WERI-Rb-1 (cell line): ENCODE data around the gene MYO5C.

Source experiments
- DNase-seq: peaks from one replicate; pipeline ENCODE4 v3.0.0-alpha.2; 2020
- H3K27ac ChIP-seq: fragments of 250-450 bp; sonication (Bioruptor Pico); 2 replicates; pipeline ENCODE4 v1.5.1; 2020; ENCODE audit warnings: mild to moderate bottlenecking, moderate library complexity
- H3K27me3 ChIP-seq: fragments of 250-450 bp; sonication (Bioruptor Pico); 2 replicates; pipeline ENCODE4 v1.5.1; 2021; ENCODE audit warnings: mild to moderate bottlenecking, low read depth, moderate library complexity; ENCODE audit not compliant: insufficient read depth, severe bottlenecking
- H3K36me3 ChIP-seq: fragments of 250-450 bp; sonication (Bioruptor Pico); 2 replicates; pipeline ENCODE4 v1.5.1; 2020; ENCODE audit warnings: mild to moderate bottlenecking, moderate library complexity
- H3K4me3 ChIP-seq: 2 replicates; pipeline ENCODE4 v1.5.1; 2011; ENCODE audit warnings: low read depth, mild to moderate bottlenecking, control low read depth, low read length
- H3K9me3 ChIP-seq: fragments of 250-450 bp; sonication (Bioruptor Pico); 2 replicates; pipeline ENCODE4 v1.5.1; 2021; ENCODE audit warnings: mild to moderate bottlenecking, moderate library complexity; ENCODE audit not compliant: severe bottlenecking
- TF ChIP-seq, protein P1 (sequence below): IDR thresholded peaks from 2 replicates; pipeline ENCODE4 v1.5.1; 2011; ENCODE audit warnings: low read depth, mild to moderate bottlenecking, control low read depth, inconsistent platforms, low read length

MYO5C gene

GRCh38 chr15:52208306-52208946, 87.2 kb downstream of the MYO5C start:
- Histone ChIP-seq H3K27me3 (no peaks in the 10 kb centered on the region), H3K27ac (no peak overlapping the region), H3K4me3 (no peak overlapping the region), H3K9me3 (no peaks in the 10 kb centered on the region), H3K36me3 (peaks cover 11% of the 10 kb centered on the region)
- TF ChIP-seq, protein P1, sequence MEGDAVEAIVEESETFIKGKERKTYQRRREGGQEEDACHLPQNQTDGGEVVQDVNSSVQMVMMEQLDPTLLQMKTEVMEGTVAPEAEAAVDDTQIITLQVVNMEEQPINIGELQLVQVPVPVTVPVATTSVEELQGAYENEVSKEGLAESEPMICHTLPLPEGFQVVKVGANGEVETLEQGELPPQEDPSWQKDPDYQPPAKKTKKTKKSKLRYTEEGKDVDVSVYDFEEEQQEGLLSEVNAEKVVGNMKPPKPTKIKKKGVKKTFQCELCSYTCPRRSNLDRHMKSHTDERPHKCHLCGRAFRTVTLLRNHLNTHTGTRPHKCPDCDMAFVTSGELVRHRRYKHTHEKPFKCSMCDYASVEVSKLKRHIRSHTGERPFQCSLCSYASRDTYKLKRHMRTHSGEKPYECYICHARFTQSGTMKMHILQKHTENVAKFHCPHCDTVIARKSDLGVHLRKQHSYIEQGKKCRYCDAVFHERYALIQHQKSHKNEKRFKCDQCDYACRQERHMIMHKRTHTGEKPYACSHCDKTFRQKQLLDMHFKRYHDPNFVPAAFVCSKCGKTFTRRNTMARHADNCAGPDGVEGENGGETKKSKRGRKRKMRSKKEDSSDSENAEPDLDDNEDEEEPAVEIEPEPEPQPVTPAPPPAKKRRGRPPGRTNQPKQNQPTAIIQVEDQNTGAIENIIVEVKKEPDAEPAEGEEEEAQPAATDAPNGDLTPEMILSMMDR: peak; percentile 85
- peak; percentile 84 for DNase-seq

GRCh38 chr15:52207191-52207590, 88.4 kb downstream of the MYO5C start:
- no peak overlapping the region for H3K4me3 ChIP-seq
- peaks cover 7% of the 10 kb centered on the region for H3K36me3 ChIP-seq
- no peaks in the 10 kb centered on the region for H3K9me3 ChIP-seq
- no peaks in the 10 kb centered on the region for H3K27me3 ChIP-seq
- DNase-seq: no peak
- H3K27ac ChIP-seq: no peak overlapping the region
- TF ChIP-seq, protein P1: no peak

DNA sequence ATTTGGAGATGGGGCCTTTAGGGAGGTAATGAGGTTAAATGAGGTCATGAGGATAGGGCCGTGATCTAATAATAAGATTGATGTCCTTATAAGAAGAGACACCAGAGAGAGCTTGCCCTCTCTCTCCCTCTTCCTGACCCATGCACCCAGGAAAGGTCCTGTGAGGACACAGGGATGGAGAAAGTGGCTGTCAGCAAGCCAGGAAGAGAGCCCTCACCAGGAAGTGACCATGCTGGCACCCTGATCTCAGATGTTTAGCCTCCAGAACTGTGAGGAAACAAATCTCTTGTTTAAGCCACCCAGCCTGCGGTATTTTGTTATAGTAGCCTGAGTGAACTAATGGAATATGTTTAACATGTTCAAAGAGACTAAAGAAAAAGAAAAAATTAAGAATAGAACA, 89.2 kb downstream of the MYO5C start:
- Histone ChIP-seq H3K36me3 (peaks cover 7% of the 10 kb centered on the region), H3K27ac (no peak overlapping the region), H3K9me3 (no peaks in the 10 kb centered on the region), H3K27me3 (no peaks in the 10 kb centered on the region), H3K4me3 (no peak overlapping the region)
- peak; percentile 61 for DNase-seq
- TF ChIP-seq, protein P1: peak; percentile 15; the same call in 1 of the 2 replicates

GRCh38 chr15:52204657-52205056, 90.9 kb downstream of the MYO5C start:
- H3K36me3 ChIP-seq: peaks cover 7% of the 10 kb centered on the region
- TF ChIP-seq, protein P1: no peak
- no peaks in the 10 kb centered on the region for H3K9me3 ChIP-seq
- H3K27ac ChIP-seq: no peak overlapping the region
- H3K4me3 ChIP-seq: no peak overlapping the region
- DNase-seq: no peak
- H3K27me3 ChIP-seq: no peaks in the 10 kb centered on the region

- Histone ChIP-seq H3K27me3 (no peaks in the 10 kb centered on the region), H3K9me3 (no peaks in the 10 kb centered on the region), H3K36me3 (peaks cover 8% of the 10 kb centered on the region), H3K27ac (no peak overlapping the region), H3K4me3 (no peak overlapping the region)
- TF ChIP-seq, protein P1: no peak
- no peak for DNase-seq
These were observed 94.7 kb downstream of the MYO5C start for GRCh38 chr15:52200831-52201365.

DNA sequence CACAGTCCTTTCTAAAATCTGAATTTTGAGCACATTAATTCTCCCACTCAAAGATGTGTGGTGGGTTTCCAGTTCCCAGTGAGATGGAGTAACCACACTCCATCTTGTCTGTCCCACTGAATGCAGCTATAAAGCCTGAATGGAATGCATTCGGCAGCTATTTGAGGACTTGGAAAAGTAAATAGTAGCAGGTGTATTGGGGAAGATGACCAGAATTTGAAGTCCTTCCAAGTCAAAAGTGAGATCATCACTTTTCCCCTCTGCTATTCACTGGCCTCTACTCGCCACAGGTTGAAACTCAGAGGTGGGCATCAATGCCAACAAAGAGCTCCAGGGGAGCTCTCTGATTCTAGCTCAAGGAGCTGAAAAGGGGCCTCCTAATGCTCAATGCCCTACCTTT, 96.3 kb downstream of the MYO5C start:
- TF ChIP-seq, protein P1: no peak
- Histone ChIP-seq H3K4me3 (no peak overlapping the region), H3K9me3 (no peaks in the 10 kb centered on the region), H3K36me3 (peaks cover 8% of the 10 kb centered on the region), H3K27ac (no peak overlapping the region), H3K27me3 (no peaks in the 10 kb centered on the region)
- DNase-seq: no peak
